ENCODE data around the gene VNN1.

VNN1 gene

GRCh38 chr6:132675002-132675401, 38.9 kb downstream of the VNN1 start:
- Mint-ChIP-seq H3K36me3 (no peaks in the 10 kb centered on the region), H3K9me3 (no peaks in the 10 kb centered on the region), H3K27me3 (peaks cover 7% of the 10 kb centered on the region), H3K4me1 (peaks cover 4% of the 10 kb centered on the region), H3K27ac (no peak overlapping the region), H3K4me3 (no peak overlapping the region)
- DNase-seq (ENCODE audit: low spot score in 2 of 2) (no peak), ATAC-seq (ENCODE audit: low read depth) (no peak)

DNA sequence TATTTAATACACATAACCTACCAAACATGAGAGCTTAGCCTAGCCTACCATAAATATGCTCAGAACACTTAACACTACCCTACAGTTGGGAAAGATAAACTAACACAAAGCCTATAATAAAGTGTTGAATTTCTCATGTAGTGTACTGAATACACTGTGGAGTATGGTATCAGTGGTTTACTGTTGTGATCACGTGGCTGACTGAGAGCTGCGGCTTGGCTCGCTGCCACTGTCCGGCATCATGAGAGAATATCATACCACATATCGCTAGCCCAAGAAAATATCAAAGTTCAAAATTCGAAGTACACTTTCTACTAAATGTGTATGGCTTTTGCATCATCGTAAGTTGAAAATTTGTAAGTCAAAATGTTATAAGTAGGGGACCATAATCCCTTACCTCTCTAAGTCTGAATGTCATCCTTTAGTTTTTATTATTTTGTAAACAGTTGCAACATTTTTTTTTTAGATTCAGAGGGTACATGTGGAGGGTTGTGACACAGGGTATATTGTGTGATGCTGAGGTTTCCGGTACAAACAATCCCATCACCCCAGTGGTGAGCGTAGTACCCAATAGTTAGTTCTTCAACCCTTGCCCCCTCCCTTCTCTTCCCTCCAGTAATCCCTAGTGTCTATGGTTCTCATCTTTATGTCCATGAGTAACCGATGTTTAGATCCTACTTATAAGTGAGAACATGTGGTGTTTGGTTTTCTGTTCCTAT, 40.3 kb downstream of the VNN1 start:
- DNase-seq (ENCODE audit: low spot score in 2 of 2) (no peak), ATAC-seq (ENCODE audit: low read depth) (no peak)
- H3K36me3 Mint-ChIP-seq = no peaks in the 10 kb centered on the region
- no peak overlapping the region for H3K4me3 Mint-ChIP-seq
- H3K4me1 Mint-ChIP-seq = peaks cover 5% of the 10 kb centered on the region
- peaks cover 5% of the 10 kb centered on the region for H3K27me3 Mint-ChIP-seq
- no peaks in the 10 kb centered on the region for H3K9me3 Mint-ChIP-seq
- no peak overlapping the region for H3K27ac Mint-ChIP-seq

- peaks cover 1% of the 10 kb centered on the region for H3K27me3 Mint-ChIP-seq
These were observed 42.6 kb downstream of the VNN1 start for GRCh38 chr6:132671295-132671694.

GRCh38 chr6:132669690-132670291, 44.1 kb downstream of the VNN1 start:
- ATAC-seq (ENCODE audit: low read depth) (peak; percentile 65), DNase-seq (ENCODE audit: low spot score in 2 of 2) (peak; percentile 13 to 36)
- Mint-ChIP-seq H3K9me3 (no peaks in the 10 kb centered on the region), H3K36me3 (no peaks in the 10 kb centered on the region), H3K4me1 (peaks cover 8% of the 10 kb centered on the region), H3K27me3 (peaks cover 1% of the 10 kb centered on the region), H3K27ac (no peak overlapping the region), H3K4me3 (peak overlapping the region; percentile 16)

More at GRCh38 chr6:132671295-132671694, 42.6 kb downstream of the VNN1 start:
- no peaks in the 10 kb centered on the region for H3K36me3 Mint-ChIP-seq
- H3K27ac Mint-ChIP-seq = no peak overlapping the region
- no peak for ATAC-seq (ENCODE audit: low read depth)
- no peak for DNase-seq (ENCODE audit: low spot score in 2 of 2)
- H3K9me3 Mint-ChIP-seq = no peaks in the 10 kb centered on the region
- H3K4me3 Mint-ChIP-seq = no peak overlapping the region
- H3K4me1 Mint-ChIP-seq = peaks cover 5% of the 10 kb centered on the region

- no peaks in the 10 kb centered on the region for H3K36me3 Mint-ChIP-seq
These were observed 47.7 kb downstream of the VNN1 start for GRCh38 chr6:132666118-132666517.

DNA sequence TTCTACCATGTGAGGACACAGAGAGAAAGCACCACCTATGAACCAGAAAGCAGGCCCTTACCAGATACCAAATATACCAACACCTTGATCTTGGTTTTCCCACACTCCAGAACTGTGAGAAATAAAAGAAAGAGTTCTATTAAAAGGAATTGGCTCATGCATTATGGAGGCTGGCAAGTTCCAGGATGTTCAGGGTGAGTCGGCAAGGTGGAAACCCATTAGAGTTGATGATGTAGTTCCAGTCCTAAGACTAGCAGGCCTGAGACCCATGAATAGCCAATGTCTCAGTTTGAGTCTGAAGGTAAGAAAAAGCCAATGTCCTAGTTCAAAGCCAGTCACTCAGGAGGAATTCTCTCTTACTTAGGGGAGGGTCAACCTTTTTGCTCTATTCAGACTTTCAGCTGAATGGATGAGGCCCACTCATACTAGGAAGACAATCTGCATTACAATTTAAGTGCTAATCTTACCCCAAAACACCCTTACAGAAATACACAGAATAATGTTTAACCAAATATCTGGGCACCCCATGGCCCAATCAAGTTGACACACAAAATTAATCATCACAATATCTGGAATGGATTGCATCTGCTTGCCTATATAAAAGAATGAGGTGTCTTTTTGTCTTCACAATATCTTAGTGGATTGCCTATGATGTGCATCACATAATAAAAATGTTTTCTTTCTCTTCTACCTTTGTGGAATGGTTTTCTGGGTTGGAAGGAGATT, 49.4 kb downstream of the VNN1 start:
- Mint-ChIP-seq H3K36me3 (no peaks in the 10 kb centered on the region), H3K27ac (no peak overlapping the region), H3K9me3 (no peaks in the 10 kb centered on the region), H3K4me3 (no peak overlapping the region), H3K4me1 (peaks cover 3% of the 10 kb centered on the region), H3K27me3 (no peaks in the 10 kb centered on the region)
- ATAC-seq (ENCODE audit: low read depth) = no peak
- no peak for DNase-seq (ENCODE audit: low spot score in 2 of 2)

More at GRCh38 chr6:132666118-132666517, 47.7 kb downstream of the VNN1 start:
- no peak for DNase-seq (ENCODE audit: low spot score in 2 of 2)
- Mint-ChIP-seq H3K27ac (no peak overlapping the region), H3K4me1 (peaks cover 8% of the 10 kb centered on the region), H3K27me3 (no peaks in the 10 kb centered on the region), H3K9me3 (no peaks in the 10 kb centered on the region), H3K4me3 (no peak overlapping the region)
- no peak for ATAC-seq (ENCODE audit: low read depth)

- no peak for ATAC-seq (ENCODE audit: low read depth)
- no peak overlapping the region for H3K4me3 Mint-ChIP-seq
- no peaks in the 10 kb centered on the region for H3K27me3 Mint-ChIP-seq
- H3K27ac Mint-ChIP-seq = no peak overlapping the region
- H3K4me1 Mint-ChIP-seq = peaks cover 3% of the 10 kb centered on the region
- H3K36me3 Mint-ChIP-seq = no peaks in the 10 kb centered on the region
- no peak for DNase-seq (ENCODE audit: low spot score in 2 of 2)
- no peaks in the 10 kb centered on the region for H3K9me3 Mint-ChIP-seq
These were observed 50.2 kb downstream of the VNN1 start for GRCh38 chr6:132663661-132664060.

- H3K4me3 Mint-ChIP-seq = no peak overlapping the region
- H3K9me3 Mint-ChIP-seq = no peaks in the 10 kb centered on the region
- no peak overlapping the region for H3K27ac Mint-ChIP-seq
- no peak for DNase-seq (ENCODE audit: low spot score in 2 of 2)
- peaks cover 3% of the 10 kb centered on the region for H3K4me1 Mint-ChIP-seq
- no peak for ATAC-seq (ENCODE audit: low read depth)
- H3K27me3 Mint-ChIP-seq = no peaks in the 10 kb centered on the region
- no peaks in the 10 kb centered on the region for H3K36me3 Mint-ChIP-seq
These were observed 51.9 kb downstream of the VNN1 start for GRCh38 chr6:132661906-132662305.

GRCh38 chr6:132659082-132659481, 54.8 kb downstream of the VNN1 start, which contains the start of gene TAAR1:
Gene TAAR1, minus strand, starts transcription at chr6:132659182. Its CDS starts 13,179 bp downstream, at chr6:132646003.
- H3K9me3 Mint-ChIP-seq = no peaks in the 10 kb centered on the region
- no peaks in the 10 kb centered on the region for H3K27me3 Mint-ChIP-seq
- H3K4me1 Mint-ChIP-seq = no peaks in the 10 kb centered on the region
- ATAC-seq (ENCODE audit: low read depth) = no peak
- H3K36me3 Mint-ChIP-seq = no peaks in the 10 kb centered on the region
- DNase-seq (ENCODE audit: low spot score in 2 of 2) = no peak
- no peak within 1 kb of the TSS for H3K27ac Mint-ChIP-seq
- no peak within 1 kb of the TSS for H3K4me3 Mint-ChIP-seq

DNA sequence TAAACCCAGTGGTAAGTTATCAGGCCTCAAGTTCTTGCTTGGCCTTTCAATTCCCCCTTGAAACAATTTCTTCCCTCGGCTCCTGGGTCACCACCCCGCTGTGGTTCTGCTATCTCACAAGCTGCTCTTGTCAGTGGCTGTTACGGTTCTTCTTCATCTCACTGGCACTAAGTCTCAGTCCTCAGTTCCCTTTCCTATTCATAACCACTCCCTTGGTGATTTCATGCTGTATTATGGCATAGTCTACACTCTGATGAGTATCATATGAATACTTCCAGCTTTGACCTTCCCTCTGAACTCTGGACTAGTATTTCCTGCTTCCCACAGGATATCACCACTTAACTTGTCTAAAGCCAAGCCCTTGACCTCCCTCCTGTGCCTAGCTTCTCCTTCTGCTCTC, 62.8 kb downstream of the VNN1 start:
- peak; percentile 44 for ATAC-seq (ENCODE audit: low read depth)
- no peak overlapping the region for H3K4me3 Mint-ChIP-seq
- H3K9me3 Mint-ChIP-seq = no peaks in the 10 kb centered on the region
- H3K36me3 Mint-ChIP-seq = no peaks in the 10 kb centered on the region
- DNase-seq (ENCODE audit: low spot score in 2 of 2) = no peak
- no peaks in the 10 kb centered on the region for H3K27me3 Mint-ChIP-seq
- H3K27ac Mint-ChIP-seq = no peak overlapping the region
- H3K4me1 Mint-ChIP-seq = peaks cover 3% of the 10 kb centered on the region

- Mint-ChIP-seq H3K27ac (no peak overlapping the region), H3K9me3 (no peaks in the 10 kb centered on the region)
- DNase-seq (ENCODE audit: low spot score in 2 of 2) = no peak
These were observed 63.4 kb downstream of the VNN1 start for GRCh38 chr6:132650429-132650828.

DNA sequence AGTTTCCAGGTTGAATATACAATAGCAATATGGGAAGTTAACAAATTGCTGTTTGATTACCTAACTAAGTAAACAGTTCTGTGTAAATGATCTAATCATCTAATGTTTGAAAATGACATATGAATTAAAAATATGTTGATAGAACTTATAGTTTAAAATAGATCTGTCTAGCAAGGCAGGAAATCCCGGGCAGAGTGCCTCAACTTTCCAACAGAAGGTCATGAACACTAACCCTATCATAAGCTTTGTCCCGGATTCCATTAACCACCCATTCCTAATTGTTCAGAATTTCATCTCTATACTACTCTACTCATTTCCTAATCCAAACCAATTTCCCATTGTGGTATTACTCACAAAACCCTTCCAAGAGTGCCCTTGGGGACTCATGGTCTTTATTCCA, 65.0 kb downstream of the VNN1 start:
- Mint-ChIP-seq H3K4me3 (no peak overlapping the region), H3K4me1 (peaks cover 4% of the 10 kb centered on the region), H3K27me3 (no peaks in the 10 kb centered on the region), H3K9me3 (no peaks in the 10 kb centered on the region), H3K36me3 (no peaks in the 10 kb centered on the region), H3K27ac (no peak overlapping the region)
- ATAC-seq (ENCODE audit: low read depth) (no peak), DNase-seq (ENCODE audit: low spot score in 2 of 2) (no peak)

More at GRCh38 chr6:132650429-132650828, 63.4 kb downstream of the VNN1 start:
- Mint-ChIP-seq H3K4me1 (peaks cover 3% of the 10 kb centered on the region), H3K4me3 (no peak overlapping the region), H3K36me3 (no peaks in the 10 kb centered on the region), H3K27me3 (no peaks in the 10 kb centered on the region)
- ATAC-seq (ENCODE audit: low read depth) = no peak

DNA sequence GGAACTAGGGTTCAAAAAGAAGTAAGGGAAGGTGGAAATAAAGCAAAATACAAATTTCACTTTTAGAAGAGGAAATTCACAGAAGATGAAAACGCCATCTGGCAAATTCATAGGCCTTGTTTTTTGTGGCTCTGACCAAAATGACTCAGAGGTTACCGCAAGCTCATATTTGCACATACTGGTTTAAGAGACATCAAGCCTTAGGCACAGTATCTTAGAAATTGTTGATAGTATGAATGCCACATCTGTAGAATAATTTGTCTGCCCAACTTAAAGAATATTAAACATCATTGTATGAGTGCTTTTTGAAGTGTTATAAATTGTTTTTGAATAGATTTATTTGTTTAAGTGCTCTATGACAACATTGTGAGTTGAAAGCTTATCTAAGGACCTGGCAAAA, 65.5 kb downstream of the VNN1 start:
- Mint-ChIP-seq H3K4me1 (peaks cover 8% of the 10 kb centered on the region), H3K9me3 (no peaks in the 10 kb centered on the region), H3K27me3 (no peaks in the 10 kb centered on the region), H3K36me3 (no peaks in the 10 kb centered on the region), H3K4me3 (no peak overlapping the region), H3K27ac (no peak overlapping the region)
- ATAC-seq (ENCODE audit: low read depth) (no peak), DNase-seq (ENCODE audit: low spot score in 2 of 2) (no peak)

DNA sequence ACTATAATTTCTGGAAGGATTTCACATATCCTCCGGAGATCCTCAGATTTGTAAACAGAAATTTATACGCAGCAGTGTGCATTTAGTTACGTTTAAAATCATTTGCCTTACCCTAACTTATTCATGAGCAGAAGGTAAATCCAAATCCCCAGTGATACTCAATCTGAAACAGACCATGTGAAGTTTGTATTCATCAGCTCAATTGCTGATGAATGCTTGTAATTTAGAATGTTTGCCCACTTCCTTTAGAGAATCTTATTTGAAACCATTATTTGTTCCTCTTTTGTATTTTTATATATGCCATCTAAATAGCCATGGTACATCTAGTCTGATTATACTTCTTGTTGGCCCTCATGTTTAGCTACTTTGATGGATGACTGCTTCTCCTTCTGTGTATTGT, 70.3 kb downstream of the VNN1 start:
- H3K9me3 Mint-ChIP-seq = no peaks in the 10 kb centered on the region
- no peaks in the 10 kb centered on the region for H3K36me3 Mint-ChIP-seq
- no peak overlapping the region for H3K4me3 Mint-ChIP-seq
- peak; percentile 37 for ATAC-seq (ENCODE audit: low read depth)
- H3K4me1 Mint-ChIP-seq = peaks cover 18% of the 10 kb centered on the region
- no peak overlapping the region for H3K27ac Mint-ChIP-seq
- no peak for DNase-seq (ENCODE audit: low spot score in 2 of 2)
- no peaks in the 10 kb centered on the region for H3K27me3 Mint-ChIP-seq
